Spleen (tissue), 7 donors: Measurements from ENCODE around the gene FRMD1.

Source experiments
- POLR2AphosphoS5 ChIP-seq, 3 donors: sonication (generic); formaldehyde crosslinking; IDR thresholded peaks; one replicate each; pipeline ENCODE4 v1.5.1; 2017; ENCODE audit warnings: antibody characterized with exemption in 3 of 3
- TF ChIP-seq, protein P1 (sequence below), 11 experiments: fragments of 200-600 bp in 7 of 11; fragments of 450-650 bp in 4 of 11; sonication (generic) in 4 of 11; IDR thresholded peaks in 8 of 11; conservative IDR thresholded peaks in 3 of 11; 1 replicate in 7 of 11; 2 replicates in 4 of 11; pipeline versions ENCODE4 v1.4.0 to v1.8.0; 2016 to 2021; ENCODE audit warnings: antibody characterized with exemption in 11 of 11, inconsistent platforms in 4 of 11, mild to moderate bottlenecking in 1 of 11
- donor health status: DM: no; HTN: no; CAD: no; lungs with moderate emphysema.
- donor health status: DM: no; HTN: no; CAD: no.
- donor health status: DM: no; HTN: no; CAD: no.

DNA sequence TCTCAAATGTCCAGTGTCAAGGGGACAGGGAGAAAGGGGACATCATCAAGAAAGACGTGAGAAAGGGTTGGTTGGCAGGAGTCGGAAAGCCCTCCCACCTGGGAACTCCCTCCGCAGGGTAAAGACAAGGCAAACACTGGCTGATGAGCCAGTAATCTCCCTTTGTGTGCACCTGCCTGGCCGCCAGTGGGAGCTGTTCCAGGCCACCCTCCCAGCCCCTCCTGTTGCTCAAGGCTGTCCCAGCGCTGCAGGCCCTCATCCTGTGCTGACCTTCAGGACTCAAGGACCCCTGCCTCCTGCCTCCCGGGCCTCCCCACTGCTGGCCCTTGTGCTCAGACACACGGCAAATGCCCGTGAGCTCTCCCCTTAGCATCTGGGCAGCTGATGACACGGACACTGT lies 7.4 kb downstream of the FRMD1 start:
- TF ChIP-seq, protein P1, sequence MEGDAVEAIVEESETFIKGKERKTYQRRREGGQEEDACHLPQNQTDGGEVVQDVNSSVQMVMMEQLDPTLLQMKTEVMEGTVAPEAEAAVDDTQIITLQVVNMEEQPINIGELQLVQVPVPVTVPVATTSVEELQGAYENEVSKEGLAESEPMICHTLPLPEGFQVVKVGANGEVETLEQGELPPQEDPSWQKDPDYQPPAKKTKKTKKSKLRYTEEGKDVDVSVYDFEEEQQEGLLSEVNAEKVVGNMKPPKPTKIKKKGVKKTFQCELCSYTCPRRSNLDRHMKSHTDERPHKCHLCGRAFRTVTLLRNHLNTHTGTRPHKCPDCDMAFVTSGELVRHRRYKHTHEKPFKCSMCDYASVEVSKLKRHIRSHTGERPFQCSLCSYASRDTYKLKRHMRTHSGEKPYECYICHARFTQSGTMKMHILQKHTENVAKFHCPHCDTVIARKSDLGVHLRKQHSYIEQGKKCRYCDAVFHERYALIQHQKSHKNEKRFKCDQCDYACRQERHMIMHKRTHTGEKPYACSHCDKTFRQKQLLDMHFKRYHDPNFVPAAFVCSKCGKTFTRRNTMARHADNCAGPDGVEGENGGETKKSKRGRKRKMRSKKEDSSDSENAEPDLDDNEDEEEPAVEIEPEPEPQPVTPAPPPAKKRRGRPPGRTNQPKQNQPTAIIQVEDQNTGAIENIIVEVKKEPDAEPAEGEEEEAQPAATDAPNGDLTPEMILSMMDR (IDR thresholded peaks at IDR 0.05 in 8 of 11, conservative IDR thresholded peaks at IDR 0.05 in 3 of 11) = no peak
- no peak for TF ChIP-seq POLR2AphosphoS5 (IDR thresholded peaks at IDR 0.05)
